ENCODE data around the gene POLG2.

Gene POLG2

DNA sequence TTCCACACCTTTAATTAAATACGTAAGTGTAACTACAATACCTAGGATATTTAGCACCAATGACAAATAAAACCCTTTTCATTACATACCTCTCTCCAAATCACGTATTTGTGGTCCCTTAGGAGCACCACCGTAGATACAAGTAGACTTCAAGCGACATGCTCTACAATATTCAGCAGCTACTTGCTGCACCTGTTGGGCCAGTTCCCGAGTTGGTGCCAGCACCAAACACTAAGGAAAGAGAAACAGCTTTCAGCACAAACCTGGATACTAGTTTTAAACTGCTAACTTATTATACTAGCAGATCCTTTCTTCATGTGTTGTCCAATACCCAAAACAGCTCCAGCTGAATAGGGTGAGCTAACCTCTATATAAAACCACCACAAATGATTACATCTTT, 6.5 kb upstream of the POLG2 start:
- no peak for TF ChIP-seq FOXP2 (optimal IDR thresholded peaks at IDR 0.05; ENCODE audit: borderline replicate concordance, extremely low read depth, extremely low read length, insufficient read depth)
- no peak for TF ChIP-seq TAF1 (IDR thresholded peaks at IDR 0.05; ENCODE audit: borderline replicate concordance, insufficient read depth, low read length)
- TF ChIP-seq SIN3A (IDR thresholded peaks at IDR 0.05; ENCODE audit: borderline replicate concordance, insufficient read depth, low read length): no peak
- TF ChIP-seq, protein P1, sequence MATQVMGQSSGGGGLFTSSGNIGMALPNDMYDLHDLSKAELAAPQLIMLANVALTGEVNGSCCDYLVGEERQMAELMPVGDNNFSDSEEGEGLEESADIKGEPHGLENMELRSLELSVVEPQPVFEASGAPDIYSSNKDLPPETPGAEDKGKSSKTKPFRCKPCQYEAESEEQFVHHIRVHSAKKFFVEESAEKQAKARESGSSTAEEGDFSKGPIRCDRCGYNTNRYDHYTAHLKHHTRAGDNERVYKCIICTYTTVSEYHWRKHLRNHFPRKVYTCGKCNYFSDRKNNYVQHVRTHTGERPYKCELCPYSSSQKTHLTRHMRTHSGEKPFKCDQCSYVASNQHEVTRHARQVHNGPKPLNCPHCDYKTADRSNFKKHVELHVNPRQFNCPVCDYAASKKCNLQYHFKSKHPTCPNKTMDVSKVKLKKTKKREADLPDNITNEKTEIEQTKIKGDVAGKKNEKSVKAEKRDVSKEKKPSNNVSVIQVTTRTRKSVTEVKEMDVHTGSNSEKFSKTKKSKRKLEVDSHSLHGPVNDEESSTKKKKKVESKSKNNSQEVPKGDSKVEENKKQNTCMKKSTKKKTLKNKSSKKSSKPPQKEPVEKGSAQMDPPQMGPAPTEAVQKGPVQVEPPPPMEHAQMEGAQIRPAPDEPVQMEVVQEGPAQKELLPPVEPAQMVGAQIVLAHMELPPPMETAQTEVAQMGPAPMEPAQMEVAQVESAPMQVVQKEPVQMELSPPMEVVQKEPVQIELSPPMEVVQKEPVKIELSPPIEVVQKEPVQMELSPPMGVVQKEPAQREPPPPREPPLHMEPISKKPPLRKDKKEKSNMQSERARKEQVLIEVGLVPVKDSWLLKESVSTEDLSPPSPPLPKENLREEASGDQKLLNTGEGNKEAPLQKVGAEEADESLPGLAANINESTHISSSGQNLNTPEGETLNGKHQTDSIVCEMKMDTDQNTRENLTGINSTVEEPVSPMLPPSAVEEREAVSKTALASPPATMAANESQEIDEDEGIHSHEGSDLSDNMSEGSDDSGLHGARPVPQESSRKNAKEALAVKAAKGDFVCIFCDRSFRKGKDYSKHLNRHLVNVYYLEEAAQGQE (IDR thresholded peaks at IDR 0.05; ENCODE audit: insufficient read depth in 1 of 2, low read depth in 2 of 2, low read length in 2 of 2): no peak

DNA sequence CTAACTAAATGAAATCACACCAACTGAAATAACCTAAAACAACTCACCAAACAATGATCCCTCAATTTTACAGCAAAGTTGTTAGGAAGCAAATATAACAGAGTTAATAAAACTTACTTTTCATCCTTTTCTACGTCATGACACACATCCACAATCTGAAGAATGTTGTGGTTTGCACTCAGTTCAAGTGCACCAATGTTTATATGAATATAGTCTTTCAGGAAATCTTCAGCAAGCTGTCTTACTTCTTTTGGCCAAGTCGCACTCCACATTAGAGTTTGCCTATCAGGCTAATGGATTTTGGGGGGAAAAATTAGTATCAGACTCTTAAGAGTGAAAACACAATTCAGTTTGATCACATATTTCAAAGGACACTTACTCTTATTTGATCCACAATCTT, 6.0 kb upstream of the POLG2 start:
- TF ChIP-seq, protein P1 (IDR thresholded peaks at IDR 0.05; ENCODE audit: insufficient read depth in 1 of 2, low read depth in 2 of 2, low read length in 2 of 2): no peak
- no peak for TF ChIP-seq FOXP2 (optimal IDR thresholded peaks at IDR 0.05; ENCODE audit: borderline replicate concordance, extremely low read depth, extremely low read length, insufficient read depth)
- TF ChIP-seq TAF1 (IDR thresholded peaks at IDR 0.05; ENCODE audit: borderline replicate concordance, insufficient read depth, low read length): no peak
- TF ChIP-seq POLR2AphosphoS5 (IDR thresholded peaks at IDR 0.05; ENCODE audit: low read depth, low read length): no peak
- TF ChIP-seq SIN3A (IDR thresholded peaks at IDR 0.05; ENCODE audit: borderline replicate concordance, insufficient read depth, low read length): no peak

DNA sequence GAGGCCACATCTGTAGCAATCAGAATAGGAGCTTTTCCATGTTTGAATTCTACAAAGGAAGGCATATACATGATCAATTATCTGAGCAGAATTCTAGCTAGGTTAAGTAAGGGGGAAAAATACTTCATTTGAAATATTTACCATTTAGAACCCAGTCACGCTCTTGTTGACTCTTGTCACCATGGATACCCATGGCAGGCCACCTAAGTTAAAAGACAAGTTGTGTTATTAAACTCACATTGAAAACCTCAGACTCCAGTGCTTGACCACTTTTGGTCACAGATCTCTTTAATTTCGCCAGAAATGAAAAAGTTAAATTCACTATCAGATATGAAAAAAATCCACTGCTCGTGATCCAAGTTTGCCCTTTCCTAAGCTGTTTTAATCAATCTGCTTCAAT, 5.2 kb upstream of the POLG2 start:
- TF ChIP-seq FOXP2 (optimal IDR thresholded peaks at IDR 0.05; ENCODE audit: borderline replicate concordance, extremely low read depth, extremely low read length, insufficient read depth) (no peak), POLR2AphosphoS5 (IDR thresholded peaks at IDR 0.05; ENCODE audit: low read depth, low read length) (no peak), TAF1 (IDR thresholded peaks at IDR 0.05; ENCODE audit: borderline replicate concordance, insufficient read depth, low read length) (no peak), SIN3A (IDR thresholded peaks at IDR 0.05; ENCODE audit: borderline replicate concordance, insufficient read depth, low read length) (no peak)
- TF ChIP-seq, protein P1 (IDR thresholded peaks at IDR 0.05; ENCODE audit: insufficient read depth in 1 of 2, low read depth in 2 of 2, low read length in 2 of 2): no peak

DNA sequence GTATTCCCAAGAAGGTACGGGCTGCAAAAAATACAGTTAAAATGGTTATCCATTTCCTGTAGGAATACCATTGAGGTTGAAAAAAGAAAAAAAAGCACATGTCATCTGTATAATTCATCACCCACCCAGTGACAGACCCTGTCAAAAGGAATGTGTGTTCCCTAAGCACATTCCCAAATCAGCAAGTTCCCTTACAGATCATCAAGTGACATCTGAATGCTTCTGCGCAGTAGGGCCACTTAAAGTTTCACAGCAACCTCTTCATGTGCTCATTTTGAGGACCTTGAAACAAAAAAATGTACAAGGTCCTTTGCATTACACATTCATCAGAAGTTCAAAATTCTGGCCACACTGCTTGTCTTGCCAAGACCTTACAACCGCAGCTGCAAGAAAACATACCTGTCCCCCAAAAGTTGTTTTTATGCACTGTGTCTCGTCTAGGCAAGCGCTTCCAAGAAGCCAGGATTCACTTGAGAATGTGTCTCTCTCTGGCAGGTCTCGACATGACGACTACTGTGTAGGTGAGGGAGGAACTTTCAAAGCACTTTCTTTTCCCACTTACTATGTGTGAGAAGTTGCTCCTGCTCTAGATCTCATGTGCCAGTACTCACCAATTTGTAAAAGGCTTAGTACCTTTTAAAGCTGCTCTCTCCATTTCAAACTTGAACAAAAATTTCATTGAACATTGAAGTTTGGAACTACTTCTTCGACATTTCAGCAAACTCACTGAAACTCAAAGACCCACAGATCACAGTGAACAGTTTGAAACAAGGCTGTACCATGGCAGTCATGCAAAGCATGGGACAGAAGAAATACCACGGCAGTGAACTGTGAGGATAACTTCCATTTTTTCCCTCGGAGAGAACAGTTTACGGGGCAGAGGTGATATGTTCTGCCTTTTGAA, 4.3 kb upstream of the POLG2 start:
- TF ChIP-seq, protein P1 (IDR thresholded peaks at IDR 0.05; ENCODE audit: insufficient read depth in 1 of 2, low read depth in 2 of 2, low read length in 2 of 2): no peak
- TF ChIP-seq FOXP2 (optimal IDR thresholded peaks at IDR 0.05; ENCODE audit: borderline replicate concordance, extremely low read depth, extremely low read length, insufficient read depth) (no peak), POLR2AphosphoS5 (IDR thresholded peaks at IDR 0.05; ENCODE audit: low read depth, low read length) (no peak; the same call in 1 of the 2 replicates), TAF1 (IDR thresholded peaks at IDR 0.05; ENCODE audit: borderline replicate concordance, insufficient read depth, low read length) (no peak), SIN3A (IDR thresholded peaks at IDR 0.05; ENCODE audit: borderline replicate concordance, insufficient read depth, low read length) (no peak)

Data from PFSK-1 (cell line).